Esophagus muscularis mucosa (tissue), 4 donors: ENCODE measurements around the gene RASAL2. TPM values are rescaled to one million over a fixed set of nuclear protein-coding genes. Genes with fewer than 3 reads are reported as not detected.

Experiments used
- DNase-seq: peaks from one replicate; pipeline ENCODE4 v3.0.0-alpha.2; 2017; ENCODE audit errors: extremely low spot score
- H3K27ac ChIP-seq, 4 donors: fragments of 200-600 bp; sonication (generic); replicated peaks in 1 of 4; 1 replicate in 3 of 4; 2 replicates in 1 of 4; pipeline ENCODE4 v1.5.1; 2016 to 2019; ENCODE audit warnings: mild to moderate bottlenecking in 1 of 4
- H3K27me3 ChIP-seq, 4 donors: fragments of 200-600 bp; sonication (generic); one replicate each; pipeline versions ENCODE4 v1.5.1 to v1.6.0; 2016 to 2019
- H3K36me3 ChIP-seq, 4 donors: fragments of 200-600 bp; sonication (generic); one replicate each; pipeline ENCODE4 v1.5.1; 2016 to 2019
- H3K4me1 ChIP-seq, 4 donors: fragments of 200-600 bp; sonication (generic); one replicate each; pipeline ENCODE4 v1.5.1; 2016 to 2019
- H3K4me3 ChIP-seq, 4 donors: fragments of 200-600 bp; sonication (generic); 1 replicate in 2 of 4; 2 replicates in 2 of 4; pipeline ENCODE4 v1.5.1; 2016 to 2019; ENCODE audit warnings: mild to moderate bottlenecking in 4 of 4, moderate library complexity in 1 of 4
- H3K9me3 ChIP-seq, 4 donors: fragments of 200-600 bp; sonication (generic); 1 replicate in 3 of 4; 2 replicates in 1 of 4; pipeline ENCODE4 v1.5.1; 2016 to 2019
- CTCF ChIP-seq, 3 experiments: fragments of 200-600 bp in 2 of 3; fragments of 450-650 bp in 1 of 3; sonication (generic) in 2 of 3; IDR thresholded peaks; one replicate each; pipeline ENCODE4 v1.5.1; 2017 to 2019; ENCODE audit warnings: antibody characterized with exemption in 3 of 3, mild to moderate bottlenecking in 2 of 3, moderate library complexity in 1 of 3
- EP300 ChIP-seq: sonication (generic); formaldehyde crosslinking; IDR thresholded peaks from one replicate; pipeline ENCODE4 v1.6.1; 2017; ENCODE audit warnings: antibody characterized with exemption
- POLR2A ChIP-seq: fragments of 450-650 bp; IDR thresholded peaks from one replicate; pipeline ENCODE4 v1.6.1; 2017; ENCODE audit warnings: antibody characterized with exemption, moderate library complexity, mild to moderate bottlenecking, low read depth
- POLR2AphosphoS5 ChIP-seq, 2 donors: sonication (generic); formaldehyde crosslinking; IDR thresholded peaks; one replicate each; pipeline ENCODE4 v1.6.1; 2017; ENCODE audit warnings: antibody characterized with exemption in 2 of 2
- WGBS: methylation state at CpG from one replicate; pipeline ENCODE4 v1.1.5; 2018; 5-methylcytosine and 5-hydroxymethylcytosine counted together
- intact Hi-C: fragments of 100-400 bp; cut with DNase I; formaldehyde crosslinking; loops from one replicate; pipeline ENCODE4 v1.15.1; 2023
- total RNA-seq, 4 donors: library from RNA; depleted of rRNA; stranded (reverse); fragments of >200 nt; gene quantifications; one replicate each; pipeline versions ENCODE4 v1.1.0 to v1.2.1, GENCODE V29; 2016

The RASAL2 gene
- total RNA-seq, 4 donors from 2014 or later: 11.6 to 30.0 (median 22.3) TPM

DNA sequence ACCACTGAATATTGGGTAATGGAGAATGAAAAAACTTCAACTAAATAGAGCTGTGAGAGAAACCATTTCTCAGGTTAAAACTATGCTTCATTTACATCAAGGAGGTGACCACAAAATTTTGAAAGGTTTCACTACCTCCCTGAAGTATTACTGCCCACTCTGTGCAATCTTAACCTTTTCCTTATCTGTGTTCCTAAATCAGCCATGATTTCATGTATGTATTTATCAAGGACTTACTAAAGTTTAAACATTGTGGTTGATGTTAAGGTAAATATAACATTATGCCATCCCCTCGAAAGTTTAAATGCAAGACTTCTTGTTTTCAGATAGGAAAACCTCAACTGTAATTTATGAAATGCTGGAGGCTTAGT is 318.5 kb downstream of the RASAL2 start:
- Histone ChIP-seq H3K36me3 (no peaks in the 10 kb centered on the region), H3K4me3 (no peak overlapping the region), H3K27me3 (no peaks in the 10 kb centered on the region), H3K27ac (no peak overlapping the region), H3K4me1 (peaks cover 3 to 13% (median 9%) of the 10 kb centered on the region in 4 donors), H3K9me3 (no peaks in the 10 kb centered on the region)
- 78% methylated on average over 1 of the region's 1 CpG for WGBS
- no peak for DNase-seq
- TF ChIP-seq POLR2A (no peak), CTCF (IDR thresholded peaks at IDR 0.05) (no peak), EP300 (no peak), POLR2AphosphoS5 (IDR thresholded peaks at IDR 0.05) (no peak)
- intact Hi-C loops: no loop called here

DNA sequence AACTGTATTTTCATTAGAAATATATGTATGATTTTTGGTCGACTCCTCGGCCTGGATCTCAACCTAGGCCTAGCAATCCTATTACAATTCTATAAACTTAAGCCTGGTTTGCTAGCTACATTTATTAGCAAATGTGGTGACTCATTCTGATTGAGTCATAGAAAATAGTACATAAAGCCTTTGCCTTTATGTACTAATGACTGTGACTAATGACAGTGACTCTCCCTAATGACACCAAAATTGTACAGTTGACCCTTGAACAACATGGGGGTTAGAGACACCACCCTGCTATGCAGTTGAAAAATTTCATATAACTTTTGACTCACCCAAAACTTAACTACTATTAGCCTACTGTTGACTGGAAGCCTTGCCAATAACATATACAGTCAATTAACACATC is 324.0 kb downstream of the RASAL2 start:
- intact Hi-C loops: no loop called here
- no peaks in the 10 kb centered on the region for H3K9me3 ChIP-seq
- H3K4me1 ChIP-seq: no peaks in the 10 kb centered on the region
- H3K4me3 ChIP-seq: no peak overlapping the region
- no peaks in the 10 kb centered on the region for H3K27me3 ChIP-seq
- DNase-seq: no peak
- WGBS: 100% methylated on average over 2 of the region's 2 CpGs
- H3K36me3 ChIP-seq: no peaks in the 10 kb centered on the region
- no peak overlapping the region for H3K27ac ChIP-seq
- no peak for TF ChIP-seq EP300
- TF ChIP-seq POLR2A: no peak
- no peak for TF ChIP-seq CTCF (IDR thresholded peaks at IDR 0.05)
- TF ChIP-seq POLR2AphosphoS5 (IDR thresholded peaks at IDR 0.05): no peak

GRCh38 chr1:178418284-178418955 is 324.5 kb downstream of the RASAL2 start:
- TF ChIP-seq POLR2AphosphoS5 (IDR thresholded peaks at IDR 0.05): no peak
- no peak for TF ChIP-seq CTCF (IDR thresholded peaks at IDR 0.05)
- intact Hi-C loops: no loop called here
- DNase-seq: no peak
- WGBS: 94% methylated on average over 1 of the region's 1 CpG
- Histone ChIP-seq H3K36me3 (no peaks in the 10 kb centered on the region), H3K27ac (no peak overlapping the region), H3K4me1 (no peaks in the 10 kb centered on the region), H3K4me3 (no peak overlapping the region), H3K9me3 (no peaks in the 10 kb centered on the region), H3K27me3 (no peaks in the 10 kb centered on the region)

- intact Hi-C loops: no loop called here
- WGBS: 60% methylated on average over 1 of the region's 1 CpG
- Histone ChIP-seq H3K27ac (no peak overlapping the region), H3K36me3 (peaks cover 0 to under 1% (median 0%) of the 10 kb centered on the region in 4 donors), H3K9me3 (no peaks in the 10 kb centered on the region), H3K4me1 (peaks cover 0 to 4% (median 0%) of the 10 kb centered on the region in 4 donors), H3K27me3 (no peaks in the 10 kb centered on the region), H3K4me3 (no peak overlapping the region)
- no peak for DNase-seq
- TF ChIP-seq POLR2A: no peak
- TF ChIP-seq CTCF (IDR thresholded peaks at IDR 0.05): no peak
- no peak for TF ChIP-seq EP300
- TF ChIP-seq POLR2AphosphoS5 (IDR thresholded peaks at IDR 0.05): no peak
These were observed 340.5 kb downstream of the RASAL2 start for GRCh38 chr1:178434360-178434759.

- no peaks in the 10 kb centered on the region for H3K9me3 ChIP-seq
- no peak for DNase-seq
- no peak overlapping the region for H3K4me3 ChIP-seq
- no peaks in the 10 kb centered on the region for H3K27me3 ChIP-seq
- TF ChIP-seq EP300: no peak
- no peak for TF ChIP-seq POLR2AphosphoS5 (IDR thresholded peaks at IDR 0.05)
- H3K36me3 ChIP-seq: peaks cover 0 to 7% (median 0%) of the 10 kb centered on the region in 4 donors
- intact Hi-C loops: no loop called here
- H3K4me1 ChIP-seq: peaks cover 0 to 4% (median 0%) of the 10 kb centered on the region in 4 donors
- H3K27ac ChIP-seq: no peak overlapping the region
These were observed 341.1 kb downstream of the RASAL2 start for GRCh38 chr1:178434899-178435435.
